Activated naive CD8-positive, alpha-beta T cell treated with anti-CD3 and anti-CD28 coated beads, Interleukin-2, amount 10 ng/mL, durations not matched to agents 7 days and 5 days (primary cell): Measurements from ENCODE around the gene PEX12. TPM values are rescaled to one million over a fixed set of nuclear protein-coding genes. Genes with fewer than 3 reads are reported as not detected.
"Not testable (repeated sequence)": the region's sequence is repeated elsewhere in the genome, so short reads cannot be mapped to it uniquely, and the experiment has no call there.

Experiments used
- ATAC-seq: fragments of 150-1000 bp; cut with Tn5 transposase; one replicate; pipeline ENCODE4 v1.10.0; 2021; ENCODE audit warnings: low read depth, moderate library complexity
- POLR2A ChIA-PET: fragments of 350-600 bp; sonication (Branson Sonifier 250); formaldehyde crosslinking; loops from one replicate; lab custom pipeline; 2021; ENCODE audit warnings: antibody characterized with exemption; lab: Charles Lee
- DNase-seq: peaks from one replicate; pipeline ENCODE4 v3.0.0; 2021
- H3K27ac Mint-ChIP-seq: one replicate; pipeline ENCODE4 v1.8.0; 2022; ENCODE audit warnings: mild to moderate bottlenecking, mixed read lengths
- H3K27me3 Mint-ChIP-seq: one replicate; pipeline ENCODE4 v1.8.0; 2022; ENCODE audit warnings: mild to moderate bottlenecking, moderate library complexity, mixed read lengths
- H3K36me3 Mint-ChIP-seq: one replicate; pipeline ENCODE4 v1.8.0; 2021; ENCODE audit warnings: mild to moderate bottlenecking, mixed read lengths
- H3K4me1 Mint-ChIP-seq: one replicate; pipeline ENCODE4 v1.8.0; 2021; ENCODE audit warnings: mixed read lengths
- H3K4me3 Mint-ChIP-seq: one replicate; pipeline ENCODE4 v1.8.0; 2022; ENCODE audit warnings: mild to moderate bottlenecking, moderate library complexity, mixed read lengths
- H3K9me3 Mint-ChIP-seq: one replicate; pipeline ENCODE4 v1.8.0; 2021; ENCODE audit warnings: mixed read lengths
- total RNA-seq, 2 experiments: library from RNA; stranded (reverse); gene quantifications; one replicate each; pipeline ENCODE4 v1.2.3, GENCODE V29; 2021

PEX12 gene
- total RNA-seq, 2 experiments from 2014 or later, result 4.4 to 4.6 TPM

GRCh38 chr17:35542990-35543389 lies 35.4 kb downstream of the PEX12 start:
- ATAC-seq, result no peak
- Mint-ChIP-seq H3K36me3 (peaks cover 7% of the 10 kb centered on the region), H3K27me3 (no peaks in the 10 kb centered on the region), H3K4me1 (peaks cover 54% of the 10 kb centered on the region), H3K27ac (no peak overlapping the region), H3K9me3 (no peaks in the 10 kb centered on the region), H3K4me3 (peak overlapping the region; percentile 6)
- no peak for DNase-seq
- POLR2A ChIA-PET, result interaction anchor here (1.0 to 1.7 kb wide), 2 partner anchors 36 to 266 kb away, joined by 4 to 10 read pairs; partner anchors contain the start of genes PEX12 and TAF15

- POLR2A ChIA-PET, result interaction anchor here (1.3 to 2.6 kb wide), 3 partner anchors 37 to 400 kb away, joined by 3 to 10 read pairs (median 6); partner anchors contain the start of genes PEX12 and SLFN5
Observed at GRCh38 chr17:35541434-35541833, 36.9 kb downstream of the PEX12 start.

DNA sequence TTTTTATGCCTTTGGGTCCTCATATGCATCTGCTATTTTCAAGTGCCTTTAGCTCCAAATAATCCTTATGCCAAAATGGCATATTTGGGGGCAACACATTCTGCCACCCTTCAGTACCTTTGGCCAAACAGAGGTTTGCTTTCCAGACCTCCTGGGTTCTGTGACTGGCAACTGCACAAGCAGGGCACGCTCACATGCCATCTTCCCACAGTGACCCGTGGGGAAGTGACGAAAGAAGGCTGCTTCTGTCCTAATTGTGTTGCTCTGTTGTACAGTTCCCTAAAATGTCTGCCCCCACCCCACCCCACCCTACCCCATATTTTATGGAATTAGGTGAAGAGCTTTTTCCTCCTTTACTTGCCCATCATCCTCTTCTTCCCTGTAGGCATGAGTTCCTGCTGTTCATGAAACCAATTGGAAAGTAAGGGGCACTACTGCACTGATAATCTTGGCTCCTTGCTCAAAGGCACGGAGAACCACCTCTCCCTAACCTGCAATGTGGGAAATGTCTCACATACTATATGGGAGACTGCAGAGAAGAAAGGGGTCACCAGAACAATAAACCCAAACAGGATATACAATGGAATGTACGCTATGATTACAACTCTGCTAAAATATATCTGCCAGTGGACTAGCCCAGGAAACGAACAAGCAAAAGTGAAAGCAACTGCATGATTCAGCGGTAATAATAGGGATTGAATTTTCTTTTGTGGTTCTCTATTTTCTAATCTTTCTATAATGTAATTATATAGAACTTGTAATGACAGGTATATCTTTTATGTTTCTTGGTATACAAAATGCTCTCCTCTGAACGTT lies 37.6 kb downstream of the PEX12 start:
- H3K36me3 Mint-ChIP-seq, result peaks cover 20% of the 10 kb centered on the region
- ATAC-seq (peak; percentile 30), DNase-seq (peak; percentile 46)
- peak overlapping the region; percentile 94 for H3K4me3 Mint-ChIP-seq
- H3K4me1 Mint-ChIP-seq, result peaks cover 51% of the 10 kb centered on the region
- H3K27ac Mint-ChIP-seq, result peak overlapping the region; percentile 99
- POLR2A ChIA-PET, result interaction anchor here (1.0 to 2.6 kb wide), 5 partner anchors 38 to 399 kb away, joined by 3 to 10 read pairs (median 5); partner anchors contain the start of genes PEX12 and SLFN5
- H3K9me3 Mint-ChIP-seq, result no peaks in the 10 kb centered on the region
- no peaks in the 10 kb centered on the region for H3K27me3 Mint-ChIP-seq

More at GRCh38 chr17:35541434-35541833, 36.9 kb downstream of the PEX12 start:
- Mint-ChIP-seq H3K9me3 (no peaks in the 10 kb centered on the region), H3K36me3 (peaks cover 15% of the 10 kb centered on the region), H3K27me3 (no peaks in the 10 kb centered on the region), H3K4me1 (peaks cover 51% of the 10 kb centered on the region), H3K27ac (peak overlapping the region; percentile 99), H3K4me3 (peak overlapping the region; percentile 94)
- DNase-seq, result no peak
- no peak for ATAC-seq

- Mint-ChIP-seq H3K36me3 (peaks cover 26% of the 10 kb centered on the region), H3K4me1 (peaks cover 49% of the 10 kb centered on the region), H3K27me3 (no peaks in the 10 kb centered on the region), H3K27ac (peak overlapping the region; percentile 99), H3K4me3 (peak overlapping the region; percentile 94), H3K9me3 (no peaks in the 10 kb centered on the region)
- no peak for ATAC-seq
- POLR2A ChIA-PET, result interaction anchor here (0.7 to 7.2 kb wide), 9 partner anchors 17 to 369 kb away, joined by 3 to 172 read pairs (median 7); partner anchors contain the start of genes PEX12 and SLFN5
- no peak for DNase-seq
Observed at GRCh38 chr17:35539659-35540026, 38.7 kb downstream of the PEX12 start.

DNA sequence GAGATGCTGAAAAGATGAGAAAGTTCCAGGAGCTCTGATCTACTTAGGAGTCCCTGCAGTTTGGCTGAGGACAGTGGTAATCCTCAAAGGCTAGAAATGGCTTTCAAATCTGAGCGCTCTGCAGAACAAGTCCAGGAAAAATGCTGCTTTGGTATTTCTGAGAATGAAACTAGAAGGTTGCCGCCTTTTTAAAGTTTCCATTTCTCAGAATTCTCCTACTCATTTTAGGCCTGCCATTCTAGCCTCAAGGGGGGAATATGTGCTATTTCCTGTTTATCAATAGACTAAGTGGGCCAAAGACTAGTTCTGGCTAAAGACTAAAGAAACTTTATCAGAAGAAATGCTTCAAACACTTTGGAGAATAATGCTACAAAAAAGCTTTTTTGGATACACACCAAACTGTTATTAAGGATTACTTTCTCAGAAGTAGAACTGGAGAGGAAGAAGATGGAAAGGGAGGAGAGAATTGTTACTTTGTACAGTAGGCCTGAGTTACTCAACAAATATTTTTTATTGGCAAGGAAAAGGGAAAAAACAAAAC lies 40.7 kb downstream of the PEX12 start, which contains the start of gene SLFN12L:
SLFN12L (minus strand) TSS at position 78 of the 541 bp plus-strand sequence. CDS start 15,314 bp downstream, outside the sequence.
- no peaks in the 10 kb centered on the region for H3K27me3 Mint-ChIP-seq
- H3K4me3 Mint-ChIP-seq, result peak within 1 kb of the TSS; percentile 94
- peaks cover 35% of the 10 kb centered on the region for H3K36me3 Mint-ChIP-seq
- POLR2A ChIA-PET, result interaction anchor here (0.6 to 7.2 kb wide), 18 partner anchors 11 to 418 kb away, joined by 3 to 172 read pairs (median 5); partner anchors contain the start of genes AP2B1, PEX12, RAD51D and SLFN11
- H3K27ac Mint-ChIP-seq, result peak within 1 kb of the TSS; percentile 99
- ATAC-seq (peak; percentile 70), DNase-seq (no peak)
- H3K4me1 Mint-ChIP-seq, result peaks cover 44% of the 10 kb centered on the region
- H3K9me3 Mint-ChIP-seq, result no peaks in the 10 kb centered on the region

- ATAC-seq, result peak; percentile 6
- Mint-ChIP-seq H3K27ac (peak overlapping the region; percentile 99), H3K4me1 (peaks cover 49% of the 10 kb centered on the region), H3K4me3 (peak overlapping the region; percentile 94), H3K27me3 (no peaks in the 10 kb centered on the region), H3K9me3 (no peaks in the 10 kb centered on the region), H3K36me3 (peaks cover 42% of the 10 kb centered on the region)
- no peak for DNase-seq
- POLR2A ChIA-PET, result interaction anchor here (0.6 to 7.2 kb wide), 17 partner anchors 14 to 397 kb away, joined by 3 to 172 read pairs (median 9); partner anchors contain the start of genes AP2B1, PEX12, SLFN11 and SLFN13
Observed at GRCh38 chr17:35536664-35537171, 41.7 kb downstream of the PEX12 start.

- H3K36me3 Mint-ChIP-seq, result peaks cover 47% of the 10 kb centered on the region
Observed at GRCh38 chr17:35535406-35535805, 43.0 kb downstream of the PEX12 start.

DNA sequence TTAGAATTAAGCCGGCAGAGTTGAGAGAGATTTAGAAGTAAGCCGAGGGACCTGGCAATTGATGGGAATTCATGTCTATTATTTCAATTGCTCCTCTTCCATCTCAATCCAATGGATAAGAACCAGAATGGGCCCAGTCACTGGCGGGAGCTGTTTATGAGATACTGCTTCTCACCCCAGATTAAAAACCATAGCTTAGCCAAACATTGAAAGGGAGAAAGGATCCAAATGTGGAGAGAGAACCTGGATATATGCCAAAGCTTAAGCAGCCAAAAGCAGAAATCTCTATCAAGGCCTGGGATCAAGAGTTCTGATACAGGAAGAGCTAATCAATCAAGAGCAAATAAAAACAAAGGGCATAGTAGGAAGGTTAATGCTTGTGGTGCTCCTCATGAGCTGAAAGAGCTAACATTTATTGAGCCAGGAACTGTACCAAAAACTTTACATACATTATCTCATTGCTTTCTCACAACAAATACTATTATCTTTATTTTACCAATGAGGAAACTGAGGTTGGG lies 43.7 kb downstream of the PEX12 start:
- Mint-ChIP-seq H3K9me3 (no peaks in the 10 kb centered on the region), H3K36me3 (peaks cover 53% of the 10 kb centered on the region), H3K27me3 (no peaks in the 10 kb centered on the region), H3K27ac (peak overlapping the region; percentile 99), H3K4me1 (peaks cover 48% of the 10 kb centered on the region), H3K4me3 (peak overlapping the region; percentile 94)
- POLR2A ChIA-PET, result interaction anchor here (0.7 to 7.2 kb wide), 14 partner anchors 8 to 367 kb away, joined by 3 to 172 read pairs (median 9); partner anchors contain the start of genes PEX12, SLFN11, SLFN13 and SLFN5
- ATAC-seq (no peak), DNase-seq (no peak)

More at GRCh38 chr17:35535406-35535805, 43.0 kb downstream of the PEX12 start:
- H3K27me3 Mint-ChIP-seq, H3K9me3 Mint-ChIP-seq, DNase-seq, ATAC-seq: not testable (repeated sequence)
- peak overlapping the region; percentile 99 for H3K27ac Mint-ChIP-seq
- peak overlapping the region; percentile 94 for H3K4me3 Mint-ChIP-seq
- POLR2A ChIA-PET, result interaction anchor here (0.7 to 7.2 kb wide), 11 partner anchors 9 to 321 kb away, joined by 3 to 172 read pairs (median 16); partner anchors contain the start of genes PEX12, SLFN11 and SLFN5
- peaks cover 50% of the 10 kb centered on the region for H3K4me1 Mint-ChIP-seq

- ATAC-seq (no peak), DNase-seq (no peak)
- POLR2A ChIA-PET, result interaction anchor here (0.7 to 1.9 kb wide), 2 partner anchors 10 to 14 kb away, joined by 3 to 5 read pairs; no protein-coding TSS in a partner anchor
- Mint-ChIP-seq H3K27ac (no peak overlapping the region), H3K4me1 (peaks cover 59% of the 10 kb centered on the region), H3K9me3 (peaks cover 5% of the 10 kb centered on the region), H3K27me3 (no peaks in the 10 kb centered on the region), H3K36me3 (peaks cover 75% of the 10 kb centered on the region), H3K4me3 (peak overlapping the region; percentile 85)
Observed at GRCh38 chr17:35531160-35531559, 47.2 kb downstream of the PEX12 start.

- Mint-ChIP-seq H3K27ac (no peak overlapping the region), H3K36me3 (peaks cover 75% of the 10 kb centered on the region), H3K4me1 (peaks cover 72% of the 10 kb centered on the region), H3K27me3 (no peaks in the 10 kb centered on the region), H3K9me3 (peaks cover 5% of the 10 kb centered on the region), H3K4me3 (peak overlapping the region; percentile 64)
- DNase-seq (no peak), ATAC-seq (no peak)
- POLR2A ChIA-PET, result interaction anchor here (1.9 kb wide), 1 partner anchor 8 kb away, joined by 5 read pairs; no protein-coding TSS in a partner anchor
Observed at GRCh38 chr17:35529866-35530265, 48.5 kb downstream of the PEX12 start.

DNA sequence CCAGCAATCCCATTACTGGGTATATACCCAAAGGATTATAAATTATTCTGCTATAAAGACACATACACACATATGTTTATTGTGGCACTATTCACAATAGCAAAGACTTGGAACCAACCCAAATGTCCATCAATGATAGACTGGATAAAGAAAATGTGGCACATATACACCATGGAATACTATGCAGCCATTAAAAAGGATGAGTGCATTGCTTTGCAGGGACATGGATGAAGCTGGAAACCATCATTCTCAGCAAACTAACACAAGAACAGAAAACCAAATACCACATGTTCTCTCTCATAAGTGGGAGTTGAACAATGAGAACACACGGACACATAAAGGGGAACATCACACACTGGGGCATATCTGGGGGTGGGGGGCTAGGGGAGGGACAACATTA lies 49.0 kb downstream of the PEX12 start:
- not testable (repeated sequence) for ATAC-seq, H3K9me3 Mint-ChIP-seq

More for the DNA sequence above, 49.0 kb downstream of the PEX12 start:
- H3K4me3 Mint-ChIP-seq, result peak overlapping the region; percentile 32
- H3K27me3 Mint-ChIP-seq, POLR2A ChIA-PET, DNase-seq, H3K27ac Mint-ChIP-seq: not testable (repeated sequence)
- H3K4me1 Mint-ChIP-seq, result peaks cover 71% of the 10 kb centered on the region
- peaks cover 71% of the 10 kb centered on the region for H3K36me3 Mint-ChIP-seq
